B cell (primary cell): ENCODE measurements around the gene FMNL2. TPM values are rescaled to one million over a fixed set of nuclear protein-coding genes. Genes with fewer than 3 reads are reported as not detected.

Experiments used
- ATAC-seq: fragments of 200-7000 bp; cut with Tn5 transposase; one replicate; pipeline ENCODE4 v1.10.0; 2021; ENCODE audit warnings: low read depth, mild to moderate bottlenecking, moderate number of reproducible peaks, moderate library complexity
- CTCF ChIA-PET: fragments of 350-600 bp; sonication (Branson Sonifier 250); formaldehyde crosslinking; loops from one replicate; lab custom pipeline; 2021; ENCODE audit warnings: antibody characterized with exemption, inconsistent platforms; lab: Charles Lee
- POLR2A ChIA-PET: fragments of 350-600 bp; sonication (Branson Sonifier 250); formaldehyde crosslinking; loops from one replicate; lab custom pipeline; 2021; ENCODE audit warnings: antibody characterized with exemption; lab: Charles Lee
- DNase-seq: peaks from one replicate; pipeline ENCODE4 v3.0.0; 2013
- H2AFZ ChIP-seq: 2 replicates; pipeline ENCODE4 v1.6.1; 2012; ENCODE audit warnings: mild to moderate bottlenecking, low read depth, low read length; ENCODE audit not compliant: insufficient read depth, poor library complexity, severe bottlenecking
- H3K27ac ChIP-seq, 2 donors: 1 replicate in 1 of 2; 2 replicates in 1 of 2; pipeline ENCODE4 v1.5.1; 2012 to 2013; ENCODE audit warnings: low read length in 2 of 2, mild to moderate bottlenecking in 2 of 2, moderate library complexity in 1 of 2
- H3K27me3 ChIP-seq, 4 experiments: fragments of 200-600 bp in 1 of 4; sonication (generic) in 1 of 4; replicated peaks in 1 of 4; 1 replicate in 2 of 4; 2 replicates in 2 of 4; pipeline versions ENCODE4 v1.6.1 to v1.7.0; 2013 to 2016; ENCODE audit warnings: low read length in 3 of 4, mild to moderate bottlenecking in 2 of 4, mixed read lengths in 1 of 4, moderate library complexity in 1 of 4; ENCODE audit not compliant: insufficient read depth in 4 of 4, control insufficient read depth in 3 of 4; ENCODE audit errors: control extremely low read depth in 1 of 4
- H3K36me3 ChIP-seq, 2 experiments: replicated peaks in 1 of 2; 1 replicate in 1 of 2; 2 replicates in 1 of 2; pipeline versions ENCODE4 v1.6.1 to v1.7.1; 2013; ENCODE audit warnings: low read length in 1 of 2; ENCODE audit not compliant: insufficient read depth in 2 of 2, control insufficient read depth in 1 of 2; ENCODE audit errors: control extremely low read depth in 1 of 2, extremely low read depth in 1 of 2
- H3K4me1 ChIP-seq, 2 donors: fragments of 200-600 bp in 1 of 2; sonication (generic) in 1 of 2; 1 replicate in 1 of 2; 2 replicates in 1 of 2; pipeline versions ENCODE4 v1.5.1 to v1.6.1; 2013 to 2017; ENCODE audit warnings: low read length in 2 of 2; ENCODE audit not compliant: control insufficient read depth in 2 of 2, insufficient read depth in 2 of 2
- H3K4me2 ChIP-seq: replicated peaks from 2 replicates; pipeline ENCODE3; 2012; ENCODE audit warnings: mild to moderate bottlenecking, low read depth, low read length; ENCODE audit not compliant: poor library complexity, severe bottlenecking
- H3K4me3 ChIP-seq, 5 experiments: fragments of 200-600 bp in 1 of 5; sonication (generic) in 1 of 5; 1 replicate in 3 of 5; 2 replicates in 2 of 5; pipeline versions ENCODE4 v1.5.1 to v1.7.0; 2011 to 2016; ENCODE audit warnings: low read length in 4 of 5, mild to moderate bottlenecking in 4 of 5, low read depth in 2 of 5, control low read depth in 1 of 5, moderate library complexity in 1 of 5; ENCODE audit not compliant: insufficient read depth in 1 of 5; ENCODE audit errors: control extremely low read depth in 1 of 5, extremely low read depth in 1 of 5
- H3K79me2 ChIP-seq: fragments of 200-600 bp; sonication (generic); one replicate; pipeline ENCODE4 v1.6.0; 2016; ENCODE audit warnings: low read length; ENCODE audit not compliant: control insufficient read depth, insufficient read depth
- H3K9ac ChIP-seq: fragments of 200-600 bp; sonication (generic); 2 replicates; pipeline ENCODE4 v1.6.1; 2017; ENCODE audit warnings: mild to moderate bottlenecking, low read length, moderate library complexity
- H3K9me3 ChIP-seq, 3 donors: one replicate each; pipeline versions ENCODE4 v1.6.1 to v1.7.1; 2013; ENCODE audit warnings: low read length in 2 of 3; ENCODE audit not compliant: control insufficient read depth in 2 of 3, insufficient read depth in 1 of 3; ENCODE audit errors: control extremely low read depth in 1 of 3
- H4K20me1 ChIP-seq: 2 replicates; pipeline ENCODE4 v1.6.0; 2012; ENCODE audit warnings: mild to moderate bottlenecking, low read length; ENCODE audit not compliant: insufficient read depth, control insufficient read depth, poor library complexity, severe bottlenecking
- H3K27ac Mint-ChIP-seq: one replicate; pipeline ENCODE4 v1.8.0; 2021; ENCODE audit warnings: mixed read lengths
- H3K27me3 Mint-ChIP-seq: one replicate; pipeline ENCODE4 v1.8.0; 2021; ENCODE audit warnings: mixed read lengths
- H3K4me1 Mint-ChIP-seq: one replicate; pipeline ENCODE4 v1.8.0; 2021; ENCODE audit warnings: mixed read lengths
- H3K4me3 Mint-ChIP-seq: one replicate; pipeline ENCODE4 v1.8.0; 2021; ENCODE audit warnings: mixed read lengths
- H3K9me3 Mint-ChIP-seq: one replicate; pipeline ENCODE4 v1.8.0; 2022; ENCODE audit warnings: mixed read lengths; ENCODE audit not compliant: insufficient read depth
- CTCF ChIP-seq: fragments of 200-600 bp; IDR thresholded peaks from one replicate; pipeline ENCODE4 v1.8.0; 2022; ENCODE audit warnings: antibody characterized with exemption, mild to moderate bottlenecking
- EZH2 ChIP-seq: IDR thresholded peaks from 2 replicates; pipeline ENCODE4 v1.6.1; 2012; ENCODE audit warnings: borderline replicate concordance, low read depth, mild to moderate bottlenecking, moderate library complexity, low read length; ENCODE audit not compliant: insufficient read depth, poor library complexity, severe bottlenecking
- whole genome bisulfite sequencing: methylation state at CpG from one replicate; pipeline ENCODE4 v1.1.5; 2013; ENCODE audit warnings: missing lambda C conversion rate; ENCODE audit not compliant: insufficient coverage; 5-methylcytosine and 5-hydroxymethylcytosine counted together
- intact Hi-C: fragments of 100-400 bp; cut with micrococcal nuclease; formaldehyde crosslinking; loops from one replicate; pipeline ENCODE4 v1.10.0; 2022
- polyA plus RNA-seq: library from polyadenylated mRNA; depleted of rRNA; stranded (reverse); fragments of >200 nt; gene quantifications from 2 replicates; pipeline ENCODE4 v1.2.3, GENCODE V29; 2012
- total RNA-seq, 2 donors: library from RNA; stranded (reverse); fragments of 120-200 nt in 1 of 2; gene quantifications; 1 replicate in 1 of 2; 2 replicates in 1 of 2; pipeline versions ENCODE4 v1.2.3 to v1.2.4, GENCODE V29; 2013 to 2022

FMNL2 gene
- total and polyA plus RNA-seq, 2 donors (not counting 1 experiment from before 2014, with no cell fraction given), result 0.73 to 8.8 TPM

GRCh38 chr2:152637251-152637650, 302.3 kb downstream of the FMNL2 start:
- intact Hi-C loops, result no loop called here
- no peaks in the 10 kb centered on the region for H3K9me3 ChIP-seq
- ATAC-seq, result no peak
- no peaks in the 10 kb centered on the region for H3K79me2 ChIP-seq
- H3K36me3 ChIP-seq, result no peaks in the 10 kb centered on the region
- no peak overlapping the region for H3K4me2 ChIP-seq
- no peaks in the 10 kb centered on the region for H4K20me1 ChIP-seq
- 95% methylated on average over 3 of the region's 7 CpGs for WGBS
- no peak for DNase-seq
- Mint-ChIP-seq H3K4me1 (peaks cover 5% of the 10 kb centered on the region), H3K9me3 (no peaks in the 10 kb centered on the region), H3K27me3 (no peaks in the 10 kb centered on the region), H3K4me3 (no peak overlapping the region), H3K27ac (no peak overlapping the region)
- H3K4me3 ChIP-seq, result no peak overlapping the region
- no peak overlapping the region for H3K9ac ChIP-seq
- no peak overlapping the region for H3K27ac ChIP-seq
- ChIA-PET POLR2A (no interaction called here), CTCF (interaction anchor here (1.2 to 1.4 kb wide), 2 partner anchors 11 to 461 kb away, joined by 3 read pairs; no protein-coding TSS in a partner anchor)
- H3K27me3 ChIP-seq, result no peaks in the 10 kb centered on the region
- TF ChIP-seq EZH2, result no peak
- TF ChIP-seq CTCF, result no peak
- H2AFZ ChIP-seq, result no peak overlapping the region
- H3K4me1 ChIP-seq, result no peaks in the 10 kb centered on the region

- no peak for DNase-seq
- ChIA-PET POLR2A (no interaction called here), CTCF (interaction anchor here (1.0 to 1.4 kb wide), 4 partner anchors 10 to 600 kb away, joined by 3 read pairs; no protein-coding TSS in a partner anchor)
- Histone ChIP-seq H2AFZ (no peak overlapping the region), H3K27me3 (no peaks in the 10 kb centered on the region), H3K27ac (no peak overlapping the region), H3K79me2 (no peaks in the 10 kb centered on the region), H4K20me1 (no peaks in the 10 kb centered on the region), H3K9me3 (no peaks in the 10 kb centered on the region), H3K4me1 (no peaks in the 10 kb centered on the region), H3K9ac (no peak overlapping the region), H3K36me3 (no peaks in the 10 kb centered on the region), H3K4me2 (no peak overlapping the region), H3K4me3 (no peak overlapping the region)
- Mint-ChIP-seq H3K4me3 (no peak overlapping the region), H3K27me3 (no peaks in the 10 kb centered on the region), H3K9me3 (no peaks in the 10 kb centered on the region), H3K4me1 (peaks cover 5% of the 10 kb centered on the region), H3K27ac (no peak overlapping the region)
- intact Hi-C loops, result no loop called here
- no peak for ATAC-seq
- no CpG with 5 or more reads among the region's 2 CpGs for WGBS
- TF ChIP-seq CTCF (no peak), EZH2 (no peak)
These were observed 303.1 kb downstream of the FMNL2 start for GRCh38 chr2:152638056-152638455.
